GM18909 (cell line): ENCODE data around the gene SERPINB13.

Source experiments
- ATAC-seq: cut with Tn5 transposase; IDR thresholded peaks from one replicate; pipeline ENCODE4 v1.9.1; 2021; ENCODE audit warnings: mild to moderate bottlenecking; ENCODE audit not compliant: unreplicated experiment, poor library complexity

The SERPINB13 gene, protein sequence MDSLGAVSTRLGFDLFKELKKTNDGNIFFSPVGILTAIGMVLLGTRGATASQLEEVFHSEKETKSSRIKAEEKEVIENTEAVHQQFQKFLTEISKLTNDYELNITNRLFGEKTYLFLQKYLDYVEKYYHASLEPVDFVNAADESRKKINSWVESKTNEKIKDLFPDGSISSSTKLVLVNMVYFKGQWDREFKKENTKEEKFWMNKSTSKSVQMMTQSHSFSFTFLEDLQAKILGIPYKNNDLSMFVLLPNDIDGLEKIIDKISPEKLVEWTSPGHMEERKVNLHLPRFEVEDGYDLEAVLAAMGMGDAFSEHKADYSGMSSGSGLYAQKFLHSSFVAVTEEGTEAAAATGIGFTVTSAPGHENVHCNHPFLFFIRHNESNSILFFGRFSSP

DNA sequence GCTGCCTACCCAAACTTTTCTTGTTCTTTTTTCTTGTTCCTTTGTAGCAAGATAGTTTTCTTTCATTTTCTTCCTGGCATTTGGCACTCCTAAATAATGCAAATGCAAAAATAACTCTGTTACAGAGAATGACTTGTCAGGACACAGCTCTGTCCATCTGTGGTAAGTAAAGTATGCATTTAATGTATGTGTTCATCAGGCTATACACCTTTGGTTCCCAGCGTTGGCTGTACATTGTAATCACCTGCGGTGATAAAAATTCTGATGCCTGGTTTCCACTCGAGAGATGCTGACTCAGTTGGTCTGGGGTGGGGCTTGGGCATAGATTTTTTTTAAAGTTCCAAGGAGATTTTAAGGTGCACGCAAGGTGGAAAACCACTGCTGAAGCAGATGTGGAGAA is at the start of gene SERPINB13:
Gene SERPINB13 (plus strand): TSS at position 378 of the 400 bp plus-strand sequence. CDS start 1,325 bp downstream, outside the sequence.
- no peak for ATAC-seq

DNA sequence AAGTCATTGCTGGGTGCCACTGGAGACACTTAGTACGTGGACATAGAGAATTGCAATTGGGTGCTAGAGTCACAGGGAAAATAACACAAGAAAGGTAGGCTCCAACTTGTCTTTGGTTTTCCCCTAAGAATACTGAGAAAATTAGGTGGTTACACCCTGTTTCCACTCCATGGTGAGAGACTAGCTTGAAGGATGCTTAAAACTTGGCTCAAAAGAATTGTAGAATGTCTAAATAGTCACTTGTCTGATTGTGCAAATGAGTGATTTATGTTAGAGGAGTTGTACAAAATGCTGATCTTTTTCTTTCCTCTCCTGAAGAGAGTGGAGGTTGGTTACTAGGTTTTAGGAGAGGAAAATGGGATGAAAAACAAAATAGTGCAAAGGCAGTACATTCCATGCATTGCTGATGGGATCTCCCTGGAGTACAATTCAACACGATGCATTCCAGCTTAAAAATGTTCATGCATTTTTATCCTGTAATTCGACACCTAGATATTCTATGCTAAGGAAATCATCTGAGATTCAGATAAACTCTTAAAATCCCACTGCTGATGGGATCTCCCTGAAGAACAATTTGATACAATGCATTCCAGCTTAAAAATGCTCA is 47.1 kb upstream of the SERPINB13 start:
- no peak for ATAC-seq

DNA sequence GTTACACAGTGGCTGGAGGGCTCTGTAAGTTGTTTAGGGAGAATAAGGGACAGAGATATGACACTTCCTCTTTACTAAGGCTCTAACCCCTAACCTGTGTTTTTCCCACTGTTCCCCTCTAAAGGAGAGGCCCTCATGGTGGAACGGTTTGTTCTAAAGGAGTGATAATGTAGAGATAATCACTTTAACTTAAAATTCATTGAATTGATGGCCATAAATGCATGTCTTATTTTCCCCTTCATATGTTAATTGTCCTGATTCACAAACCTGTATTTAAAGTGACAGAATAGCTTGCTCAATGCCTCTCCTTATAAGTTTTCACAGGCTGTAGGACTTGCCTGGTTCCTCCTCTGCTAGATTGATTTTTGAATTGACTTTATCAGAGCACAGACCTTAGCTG is 45.1 kb upstream of the SERPINB13 start, which contains the start of gene SERPINB12:
Gene SERPINB12 (plus strand): TSS at position 301 of the 400 bp plus-strand sequence. CDS start 13,791 bp downstream, outside the sequence.
- ATAC-seq = no peak

DNA sequence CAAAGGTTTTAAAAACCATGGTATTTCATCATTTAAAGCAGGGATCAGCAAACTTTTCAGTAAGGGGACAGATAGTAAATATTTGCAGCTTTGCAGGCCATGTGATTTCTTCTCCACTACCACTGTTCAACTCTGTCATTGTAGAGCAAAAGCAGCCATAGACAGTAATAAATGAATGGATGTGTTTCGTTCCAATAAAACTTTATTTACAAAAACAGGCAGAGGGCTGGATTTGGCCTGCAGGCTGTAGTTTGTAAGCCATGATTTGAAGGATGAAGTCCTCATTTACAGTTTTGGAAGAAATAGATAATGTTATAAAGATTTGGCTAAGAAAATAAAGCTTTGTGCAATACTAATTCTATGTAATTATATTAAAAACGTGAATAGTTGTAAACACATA is 43.1 kb upstream of the SERPINB13 start:
- ATAC-seq = no peak

DNA sequence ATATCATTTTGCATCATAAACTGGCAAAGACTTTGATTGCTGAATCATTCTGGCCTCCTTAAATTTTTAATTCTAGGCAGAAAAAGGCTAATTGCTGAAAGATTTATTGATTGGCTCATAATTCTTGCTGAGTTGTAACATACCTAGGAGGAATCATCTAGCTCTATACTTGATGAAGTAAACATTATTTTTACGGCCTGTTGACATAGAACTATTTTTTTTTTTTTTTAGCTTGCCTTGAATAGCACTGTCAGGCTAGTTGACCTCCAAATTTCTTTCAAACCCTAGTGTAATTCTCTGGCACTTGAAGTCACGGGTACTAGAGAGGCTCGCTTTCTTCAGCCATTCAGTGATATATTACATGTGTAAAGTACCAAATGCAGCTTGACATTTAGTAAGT is 42.1 kb upstream of the SERPINB13 start:
- ATAC-seq = no peak

DNA sequence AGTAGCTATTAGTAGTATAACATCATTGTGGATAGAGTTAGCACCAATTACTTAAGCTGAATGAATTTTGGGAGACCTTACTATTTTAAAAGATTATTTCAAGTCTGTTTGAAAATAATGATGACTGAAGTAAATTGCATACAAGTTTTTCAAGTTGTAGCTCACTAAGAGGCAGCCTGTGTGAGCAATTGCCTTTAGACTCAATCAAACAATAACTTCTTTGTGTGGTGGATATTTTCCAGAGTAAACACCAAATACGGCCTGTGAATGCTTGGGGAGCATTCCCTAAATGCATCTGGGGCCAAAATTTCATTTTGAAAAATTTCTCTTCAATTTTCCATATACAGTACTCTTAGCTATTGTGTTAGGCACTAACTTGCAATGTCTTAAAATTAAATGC is 37.1 kb upstream of the SERPINB13 start:
- ATAC-seq = no peak

DNA sequence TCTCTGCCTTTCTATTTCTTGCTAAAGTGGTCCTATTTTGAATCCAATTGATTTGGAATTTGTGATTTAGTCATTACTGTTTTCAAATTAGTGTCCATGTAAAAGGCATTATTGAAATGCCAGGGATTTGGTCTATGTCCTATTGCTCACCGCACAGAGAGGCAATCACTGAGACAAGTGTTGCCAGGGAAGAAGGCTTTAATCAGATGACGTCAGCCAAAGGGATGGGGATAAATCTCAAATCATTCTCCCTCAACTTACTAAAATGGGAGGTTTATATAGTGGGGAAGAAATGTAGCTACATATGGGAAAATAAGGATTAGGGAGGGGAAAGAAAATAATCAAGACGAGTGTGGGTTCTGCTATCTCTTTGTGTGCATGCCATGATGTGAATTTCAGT is 35.4 kb upstream of the SERPINB13 start:
- no peak for ATAC-seq

DNA sequence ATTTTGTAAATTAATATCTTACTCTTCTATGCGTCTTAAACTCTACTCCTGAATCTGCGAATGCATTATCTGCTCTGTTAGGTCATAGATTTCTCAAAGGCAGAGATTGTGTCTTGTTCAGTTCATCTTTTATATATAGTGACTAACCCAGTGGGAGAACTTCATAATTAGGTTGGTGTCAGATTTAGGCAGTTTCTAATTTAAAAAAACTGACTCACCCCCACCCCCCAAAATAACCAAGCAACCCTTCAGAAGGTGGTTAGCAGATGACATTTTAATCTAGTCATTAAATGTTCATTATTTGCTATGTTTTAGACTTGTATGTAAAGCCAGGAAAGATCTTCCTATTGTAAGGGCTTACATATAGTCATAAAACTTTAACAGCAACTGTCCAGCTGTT is 34.6 kb upstream of the SERPINB13 start:
- no peak for ATAC-seq

DNA sequence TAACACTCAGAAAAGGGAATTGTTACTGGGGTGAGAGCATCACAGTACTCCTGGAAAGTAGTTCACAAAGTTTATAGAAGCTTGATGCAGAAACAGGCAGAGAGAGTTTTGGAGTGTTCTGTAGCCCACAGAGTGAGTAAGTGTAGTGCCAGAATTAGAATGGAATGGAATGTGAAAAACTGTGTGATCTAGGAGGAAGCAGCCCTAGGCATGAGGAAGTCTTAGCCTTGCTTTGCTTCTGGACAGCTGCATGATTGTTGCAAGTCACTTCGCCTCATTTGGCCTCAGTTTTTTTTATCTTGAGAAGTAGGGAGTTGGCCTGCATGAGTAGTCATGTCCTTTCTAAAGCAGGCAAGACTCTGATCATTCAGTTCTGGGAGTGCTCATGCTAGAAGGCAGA is 34.1 kb upstream of the SERPINB13 start:
- no peak for ATAC-seq

DNA sequence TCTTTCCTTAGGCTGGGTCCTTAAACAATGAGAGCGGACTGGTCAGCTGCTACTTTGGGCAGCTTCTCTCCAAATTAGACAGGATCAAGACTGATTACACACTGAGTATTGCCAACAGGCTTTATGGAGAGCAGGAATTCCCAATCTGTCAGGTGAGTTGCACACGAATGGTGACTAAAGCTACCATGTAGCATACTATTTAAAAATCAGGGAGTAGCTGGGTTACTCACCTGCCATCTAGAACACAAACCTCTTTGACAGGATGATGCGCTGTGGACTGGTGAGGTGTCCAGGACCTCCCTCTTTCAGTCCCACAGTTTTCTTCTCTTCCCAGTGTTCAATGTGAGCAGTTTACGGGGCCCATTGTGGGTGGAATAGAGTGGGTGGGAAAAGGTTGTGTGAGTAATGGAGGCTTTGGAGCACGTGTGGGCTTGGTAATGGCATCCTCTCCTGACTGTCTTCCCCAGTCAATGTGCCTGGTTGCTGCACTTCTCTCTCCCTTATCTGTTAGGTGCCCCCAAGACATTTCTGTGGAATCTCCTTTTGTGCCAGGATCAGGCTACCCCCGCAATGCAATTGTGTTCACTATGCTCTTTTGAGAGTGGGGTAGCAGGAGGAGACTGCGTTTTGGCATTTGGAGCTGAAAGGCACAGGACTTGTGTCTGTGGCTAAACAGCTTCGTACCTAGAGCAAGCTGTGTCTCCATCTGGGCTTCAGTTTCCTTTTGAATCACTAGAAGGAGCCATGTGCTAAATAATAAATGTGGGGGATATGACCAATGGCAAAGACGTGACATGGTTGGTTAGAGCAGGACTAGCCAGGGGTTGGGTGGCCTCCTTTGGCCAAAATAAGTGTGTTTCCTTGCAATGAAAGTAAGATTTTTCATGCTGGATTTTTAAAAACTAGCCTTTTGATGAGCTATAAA is 27.3 kb upstream of the SERPINB13 start:
- no peak for ATAC-seq

DNA sequence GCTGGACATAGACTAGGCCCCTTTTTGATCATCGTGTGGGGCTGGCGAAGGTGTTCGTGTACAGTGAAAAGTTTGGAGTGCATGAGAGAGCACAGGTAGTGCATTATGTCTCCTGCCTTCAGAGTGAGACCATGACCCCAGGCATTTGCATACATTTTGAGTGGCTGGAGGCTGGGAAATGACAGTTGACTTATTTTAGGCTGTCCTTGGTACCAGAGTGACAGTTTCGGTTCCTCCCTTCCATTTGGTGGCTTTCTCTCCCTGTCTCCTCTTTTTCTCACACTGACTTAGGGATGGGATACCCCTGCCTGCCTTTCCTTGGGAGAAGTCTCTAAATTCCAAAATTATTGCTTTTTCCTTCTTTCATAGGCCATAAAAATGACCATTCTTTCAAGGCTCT is 24.9 kb upstream of the SERPINB13 start:
- ATAC-seq = peak; percentile 76

DNA sequence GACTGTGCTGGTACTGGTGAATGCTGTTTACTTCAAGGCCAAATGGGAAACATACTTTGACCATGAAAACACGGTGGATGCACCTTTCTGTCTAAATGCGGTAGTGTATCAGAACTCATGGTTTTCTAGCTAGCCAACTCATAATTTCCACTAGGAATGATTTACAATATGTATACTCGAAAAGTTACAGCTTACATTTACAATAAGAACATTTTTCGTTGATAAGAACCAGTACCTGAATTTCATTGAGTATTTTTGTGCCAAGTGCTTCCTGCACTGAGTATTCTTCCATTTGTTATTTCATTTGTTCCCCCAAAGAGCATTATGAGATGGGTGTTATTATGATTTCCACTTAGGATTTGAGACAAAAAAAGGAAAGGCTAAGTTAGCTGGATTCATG is 23.1 kb upstream of the SERPINB13 start:
- ATAC-seq = no peak

DNA sequence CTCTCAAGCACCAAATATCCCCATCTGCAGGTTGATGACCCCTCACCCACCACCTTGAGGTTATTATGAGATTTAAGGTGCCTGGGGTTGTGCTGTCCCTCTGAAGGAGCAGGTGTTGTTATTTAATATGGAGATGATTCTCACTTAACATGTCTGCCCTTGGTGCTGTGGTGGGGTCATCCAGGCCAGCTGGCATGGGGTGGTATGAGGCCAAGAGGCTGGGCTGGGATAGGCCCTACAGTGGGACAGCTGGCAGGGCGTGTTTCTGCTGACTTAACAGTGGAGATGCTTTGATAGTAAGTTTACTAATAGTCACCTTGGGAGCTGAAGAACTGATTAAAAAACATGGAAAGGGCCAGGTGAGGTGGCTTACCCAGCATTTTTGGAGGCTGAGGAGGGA is 22.6 kb upstream of the SERPINB13 start:
- ATAC-seq = no peak

DNA sequence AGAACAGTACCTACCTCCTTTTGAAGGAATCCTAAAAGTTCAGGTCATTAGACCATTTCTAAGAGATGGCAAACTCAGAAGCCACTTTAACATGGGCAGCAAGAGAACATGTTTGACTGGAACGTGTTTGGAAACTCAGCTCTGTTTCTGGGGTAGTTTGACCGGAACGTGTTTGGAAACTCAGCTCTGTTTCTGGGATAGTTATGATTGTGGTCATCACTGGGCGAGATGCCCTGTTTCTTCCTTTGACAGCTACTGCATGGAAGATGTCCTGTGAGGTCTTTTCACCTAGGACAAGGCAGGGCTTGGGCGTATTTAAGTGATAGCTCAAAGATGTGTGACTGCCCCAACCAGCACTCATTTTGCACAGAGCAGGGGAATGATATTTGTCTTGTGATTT is 19.9 kb upstream of the SERPINB13 start:
- ATAC-seq = no peak

DNA sequence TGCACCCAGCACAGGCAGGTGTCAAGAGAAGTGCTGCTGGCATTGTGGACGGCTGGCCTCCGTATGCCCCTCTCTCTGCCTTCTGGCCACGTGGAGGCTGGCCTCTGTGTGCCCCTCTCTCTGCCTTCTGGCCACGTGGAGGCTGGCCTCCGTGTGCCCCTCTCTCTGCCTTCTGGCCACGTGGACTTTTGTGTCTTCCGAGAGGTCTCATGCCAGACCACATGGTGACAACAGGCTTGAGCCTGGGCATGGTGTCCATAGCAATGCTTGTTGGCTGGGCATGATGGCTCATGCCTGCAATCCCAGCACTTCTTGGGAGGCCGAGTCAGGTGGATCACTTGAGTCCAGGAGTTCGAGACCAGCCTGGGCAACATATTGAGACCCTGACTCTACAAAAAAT is 19.3 kb upstream of the SERPINB13 start:
- no peak for ATAC-seq

DNA sequence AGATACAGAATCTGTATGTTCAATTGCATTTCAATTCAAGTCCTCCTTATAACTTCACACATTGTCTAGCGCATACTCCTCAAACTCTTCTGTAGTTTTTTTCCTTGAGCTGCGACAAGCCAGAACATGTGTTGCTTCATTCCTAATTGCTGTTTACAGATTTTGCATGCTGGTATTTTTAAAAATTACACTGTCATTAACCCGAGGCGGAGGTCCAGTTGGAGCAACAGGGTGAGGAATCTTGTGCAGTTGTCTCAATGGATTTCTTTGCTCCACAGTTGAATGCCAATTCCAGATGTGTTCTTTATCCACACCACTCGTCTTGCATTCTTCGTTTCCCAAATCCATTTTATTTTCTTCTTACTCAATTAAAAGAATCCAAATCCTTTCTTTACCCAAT is 16.4 kb upstream of the SERPINB13 start:
- ATAC-seq = no peak

DNA sequence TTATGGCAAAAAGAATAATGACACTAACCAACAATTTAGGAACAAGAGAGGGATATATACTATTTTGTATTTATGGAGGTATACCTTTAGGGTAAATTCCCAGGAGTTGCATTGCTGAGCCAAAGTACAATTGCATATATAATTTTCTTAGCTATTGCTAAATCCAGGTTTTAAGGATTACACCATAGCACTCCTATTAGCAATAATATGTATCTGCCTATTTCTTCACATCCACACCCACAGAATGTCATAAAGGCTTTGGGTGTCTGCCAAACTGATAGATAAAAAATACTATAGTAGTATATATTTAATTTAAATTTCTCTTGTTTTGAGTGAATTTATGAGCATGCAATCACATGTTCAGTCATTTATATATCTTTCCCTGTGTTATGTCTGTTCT is 11.5 kb upstream of the SERPINB13 start:
- no peak for ATAC-seq

DNA sequence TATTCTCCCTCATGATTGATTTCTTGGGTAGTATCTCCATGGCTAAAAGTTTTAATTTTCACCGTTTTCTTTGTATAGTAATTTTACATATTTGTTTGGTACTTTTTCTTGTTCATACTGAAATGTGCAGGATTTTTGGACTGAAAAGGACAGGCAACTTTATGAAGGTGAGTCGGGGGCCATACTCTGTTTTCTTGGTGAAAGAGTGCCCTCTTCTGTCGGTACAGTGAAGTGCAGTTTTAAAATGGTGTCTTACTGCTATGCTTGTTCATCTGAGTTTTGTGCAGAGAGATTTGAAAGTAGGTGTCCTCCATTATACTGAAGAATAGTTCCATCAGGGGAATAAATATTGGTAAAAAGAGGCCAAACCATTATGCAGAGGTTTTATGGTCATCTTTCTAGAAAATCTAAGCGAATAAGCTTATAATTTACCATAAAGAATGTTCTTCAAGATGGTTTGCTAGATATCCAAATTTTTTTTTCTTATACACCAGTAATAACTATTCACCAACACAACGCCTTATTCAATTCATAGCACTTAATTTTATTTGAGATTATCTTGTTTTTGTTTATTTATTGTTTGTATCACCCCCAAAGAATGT is 8.7 kb upstream of the SERPINB13 start:
- ATAC-seq = no peak

DNA sequence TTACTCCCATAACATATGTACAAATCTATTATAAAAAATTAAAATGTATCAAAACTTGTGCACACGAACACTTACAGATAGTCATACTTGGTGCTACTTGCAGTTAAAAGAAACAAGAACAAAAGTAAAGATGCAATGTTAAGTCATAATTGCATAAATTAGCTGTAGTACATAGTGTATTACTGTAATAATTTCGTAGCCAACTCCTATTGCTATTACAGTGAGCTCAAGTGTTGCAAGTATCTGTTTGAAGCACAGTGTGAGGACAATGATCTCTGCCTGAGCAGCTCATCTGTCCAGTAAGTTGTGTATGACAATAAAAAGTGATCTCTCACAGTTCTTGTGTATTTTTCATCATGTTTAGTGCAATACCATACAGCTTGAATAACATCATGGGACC is 7.5 kb upstream of the SERPINB13 start:
- no peak for ATAC-seq

DNA sequence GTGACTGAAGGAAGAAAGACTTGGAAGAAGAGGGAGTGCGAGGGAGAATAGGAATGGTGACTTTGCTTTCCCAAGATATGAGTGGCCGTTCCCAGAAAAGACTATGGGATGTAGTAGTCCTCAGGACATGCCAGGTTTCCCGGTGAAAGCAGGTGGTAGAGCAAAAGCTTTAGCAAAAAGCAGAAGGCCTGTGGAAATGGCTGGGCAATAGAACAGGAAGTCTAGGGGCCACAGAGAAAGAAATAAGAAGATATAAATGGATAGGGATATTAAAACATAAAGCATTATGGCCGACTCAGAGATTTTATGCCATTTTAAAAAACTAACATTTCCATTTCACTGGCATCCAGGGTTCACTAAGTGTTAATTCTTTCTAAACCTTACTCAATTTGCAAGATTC is 1.2 kb upstream of the SERPINB13 start:
- no peak for ATAC-seq
